ENCODE measurements around the gene GOLPH3.

DNA sequence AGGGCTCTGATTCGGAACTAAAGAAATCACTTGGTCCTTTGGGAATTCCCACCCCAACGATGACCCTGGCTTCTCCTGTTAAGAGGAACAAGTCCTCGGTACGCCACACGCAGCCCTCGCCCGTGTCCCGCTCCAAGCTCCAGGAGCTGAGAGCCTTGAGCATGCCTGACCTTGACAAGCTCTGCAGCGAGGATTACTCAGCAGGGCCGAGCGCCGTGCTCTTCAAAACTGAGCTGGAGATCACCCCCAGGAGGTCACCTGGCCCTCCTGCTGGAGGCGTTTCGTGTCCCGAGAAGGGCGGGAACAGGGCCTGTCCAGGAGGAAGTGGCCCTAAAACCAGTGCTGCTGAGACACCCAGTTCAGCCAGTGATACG lies 83.4 kb downstream of the GOLPH3 start:
- no peak for TF ChIP-seq ZNF747 (tag by site-specific recombination; IDR thresholded peaks at IDR 0.05)
- TF ChIP-seq, protein P1, sequence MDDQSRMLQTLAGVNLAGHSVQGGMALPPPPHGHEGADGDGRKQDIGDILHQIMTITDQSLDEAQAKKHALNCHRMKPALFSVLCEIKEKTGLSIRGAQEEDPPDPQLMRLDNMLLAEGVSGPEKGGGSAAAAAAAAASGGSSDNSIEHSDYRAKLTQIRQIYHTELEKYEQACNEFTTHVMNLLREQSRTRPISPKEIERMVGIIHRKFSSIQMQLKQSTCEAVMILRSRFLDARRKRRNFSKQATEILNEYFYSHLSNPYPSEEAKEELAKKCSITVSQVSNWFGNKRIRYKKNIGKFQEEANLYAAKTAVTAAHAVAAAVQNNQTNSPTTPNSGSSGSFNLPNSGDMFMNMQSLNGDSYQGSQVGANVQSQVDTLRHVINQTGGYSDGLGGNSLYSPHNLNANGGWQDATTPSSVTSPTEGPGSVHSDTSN (CRISPR knock-in tag; IDR thresholded peaks at IDR 0.05): no peak
- TF ChIP-seq, protein P2, sequence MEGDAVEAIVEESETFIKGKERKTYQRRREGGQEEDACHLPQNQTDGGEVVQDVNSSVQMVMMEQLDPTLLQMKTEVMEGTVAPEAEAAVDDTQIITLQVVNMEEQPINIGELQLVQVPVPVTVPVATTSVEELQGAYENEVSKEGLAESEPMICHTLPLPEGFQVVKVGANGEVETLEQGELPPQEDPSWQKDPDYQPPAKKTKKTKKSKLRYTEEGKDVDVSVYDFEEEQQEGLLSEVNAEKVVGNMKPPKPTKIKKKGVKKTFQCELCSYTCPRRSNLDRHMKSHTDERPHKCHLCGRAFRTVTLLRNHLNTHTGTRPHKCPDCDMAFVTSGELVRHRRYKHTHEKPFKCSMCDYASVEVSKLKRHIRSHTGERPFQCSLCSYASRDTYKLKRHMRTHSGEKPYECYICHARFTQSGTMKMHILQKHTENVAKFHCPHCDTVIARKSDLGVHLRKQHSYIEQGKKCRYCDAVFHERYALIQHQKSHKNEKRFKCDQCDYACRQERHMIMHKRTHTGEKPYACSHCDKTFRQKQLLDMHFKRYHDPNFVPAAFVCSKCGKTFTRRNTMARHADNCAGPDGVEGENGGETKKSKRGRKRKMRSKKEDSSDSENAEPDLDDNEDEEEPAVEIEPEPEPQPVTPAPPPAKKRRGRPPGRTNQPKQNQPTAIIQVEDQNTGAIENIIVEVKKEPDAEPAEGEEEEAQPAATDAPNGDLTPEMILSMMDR (tag by site-specific recombination; IDR thresholded peaks at IDR 0.05): no peak
- TF ChIP-seq ZNF24 (tag by site-specific recombination; IDR thresholded peaks at IDR 0.05): no peak
- TF ChIP-seq KLF8 (tag by site-specific recombination; IDR thresholded peaks at IDR 0.05): no peak
- TF ChIP-seq KLF1 (tag by site-specific recombination; IDR thresholded peaks at IDR 0.05): no peak
- no peak for TF ChIP-seq ZNF221 (tag by site-specific recombination; IDR thresholded peaks at IDR 0.05; ENCODE audit: borderline replicate concordance)
- TF ChIP-seq ZNF114 (tag by site-specific recombination; IDR thresholded peaks at IDR 0.05): no peak
- no peak for TF ChIP-seq ZNF274 (IDR thresholded peaks at IDR 0.05; ENCODE audit: low read length)
- TF ChIP-seq ZNF274 (tag by site-specific recombination; IDR thresholded peaks at IDR 0.05; ENCODE audit: borderline replicate concordance): no peak
